ENCODE data around the gene NPHP4. TPM values are rescaled to one million over a fixed set of nuclear protein-coding genes. Genes with fewer than 3 reads are reported as not detected.

The NPHP4 gene
- total and polyA plus RNA-seq, 9 of the 15 experiments (the other 6 are each of a cell fraction or from before 2014, with no cell fraction given) = 0.52 to 26.2 (median 6.7) TPM

GRCh38 chr1:5917591-5918274, 74.5 kb downstream of the NPHP4 start (continued):
- TF ChIP-seq ZBTB11 (CRISPR knock-in tag; IDR thresholded peaks at IDR 0.05) (peak in 1 of 3 experiments; percentile 26; a peak in 1 of 6 replicates), UBTF (IDR thresholded peaks at IDR 0.05; ENCODE audit: borderline replicate concordance in 1 of 2, low read depth in 2 of 2, low read length in 2 of 2) (0 out of 4 replicates have a peak, but pooled peaks of 1 of the 2 experiments have one; percentile 77), HINFP (tag; conservative IDR thresholded peaks at IDR 0.05; ENCODE audit: low read depth) (0 out of 2 replicates have a peak, but pooled peaks have one; percentile 45), ZNF436 (CRISPR knock-in tag; IDR thresholded peaks at IDR 0.05) (no peak), ZC3H11A (IDR thresholded peaks at IDR 0.05; ENCODE audit: low read depth, low read length) (no peak; the same call in 1 of the 2 replicates), ZNF445 (CRISPR knock-in tag; IDR thresholded peaks at IDR 0.05; ENCODE audit: low read depth) (no peak), SMAD4 (CRISPR knock-in tag; conservative IDR thresholded peaks at IDR 0.05) (peak; percentile 55; the same call in 1 of the 2 replicates), ZNF124 (CRISPR knock-in tag; IDR thresholded peaks at IDR 0.05) (no peak), THRA (IDR thresholded peaks at IDR 0.05) (no peak), TCF3 (CRISPR knock-in tag; IDR thresholded peaks at IDR 0.05) (peak; percentile 39; the same call in 1 of the 2 replicates), OTX1 (CRISPR knock-in tag; IDR thresholded peaks at IDR 0.05) (peak; percentile 79; the same call in 1 of the 2 replicates), HDAC2 (IDR thresholded peaks at IDR 0.05) (peak; percentile 56; the same call in 1 of the 2 replicates), PHTF2 (CRISPR knock-in tag; IDR thresholded peaks at IDR 0.05) (no peak), POLR2H (tag; IDR thresholded peaks at IDR 0.05; ENCODE audit: low read depth) (peak; percentile 97), ZNF174 (CRISPR knock-in tag; IDR thresholded peaks at IDR 0.05) (no peak), SREBF2 (CRISPR knock-in tag; IDR thresholded peaks at IDR 0.05) (no peak), E2F4 (CRISPR knock-in tag; IDR thresholded peaks at IDR 0.05; ENCODE audit: low read depth) (no peak)
